ENCODE measurements around the gene CBARP.

CBARP gene

GRCh38 chr19:1262623-1263123 is 24.9 kb upstream of the CBARP start:
- DNase-seq, result no peak

GRCh38 chr19:1261798-1262622 is 24.2 kb upstream of the CBARP start:
- DNase-seq, result no peak

GRCh38 chr19:1261538-1261797 is 23.7 kb upstream of the CBARP start:
- no peak for DNase-seq

- DNase-seq, result peak; percentile 93
Measured at GRCh38 chr19:1260749-1261537, 23.1 kb upstream of the CBARP start.

- no peak for DNase-seq
Measured at GRCh38 chr19:1259876-1260748, 22.3 kb upstream of the CBARP start.

GRCh38 chr19:1259206-1259875 is 21.5 kb upstream of the CBARP start:
- DNase-seq, result no peak

GRCh38 chr19:1258707-1259205 is 21.0 kb upstream of the CBARP start:
- no peak for DNase-seq

- DNase-seq, result no peak
Measured at GRCh38 chr19:1258163-1258492, 20.3 kb upstream of the CBARP start.

GRCh38 chr19:1257475-1258162 is 19.8 kb upstream of the CBARP start:
- no peak for DNase-seq

GRCh38 chr19:1256646-1257474 is 19.1 kb upstream of the CBARP start:
- DNase-seq, result no peak

- DNase-seq, result no peak
Measured at GRCh38 chr19:1255186-1256161, 17.7 kb upstream of the CBARP start.

GRCh38 chr19:1254530-1255185 is 16.9 kb upstream of the CBARP start:
- DNase-seq, result no peak

- DNase-seq, result no peak
Measured at GRCh38 chr19:1254081-1254527, 16.3 kb upstream of the CBARP start.

GRCh38 chr19:1253514-1254080 is 15.8 kb upstream of the CBARP start:
- DNase-seq, result no peak

- peak; percentile 58 for DNase-seq
Measured at GRCh38 chr19:1252821-1253513, 15.2 kb upstream of the CBARP start.

GRCh38 chr19:1252221-1252820 is 14.5 kb upstream of the CBARP start:
- DNase-seq, result peak; percentile 52

- DNase-seq, result peak; percentile 30
Measured at GRCh38 chr19:1251330-1252220, 13.8 kb upstream of the CBARP start.

All from NCI-H446 treated with DMSO at 0.1 percent for 48 hours (cell line).